HEK293T (cell line): ENCODE results near the gene SNAP91.

Experiments used
- FOXA1 ChIP-seq: fragments of 450-650 bp; IDR thresholded peaks from 2 replicates; pipeline ENCODE4 v1.6.1; 2016; ENCODE audit warnings: mild to moderate bottlenecking
- LEF1 ChIP-seq: fragments of 450-650 bp; IDR thresholded peaks from 2 replicates; pipeline ENCODE4 v1.6.1; 2017; ENCODE audit warnings: mild to moderate bottlenecking, borderline replicate concordance
- SP1 ChIP-seq: fragments of 450-650 bp; IDR thresholded peaks from 2 replicates; pipeline ENCODE4 v1.6.1; 2017
- ZNF384 ChIP-seq: fragments of 450-650 bp; IDR thresholded peaks from 2 replicates; pipeline ENCODE4 v1.6.1; 2016

DNA sequence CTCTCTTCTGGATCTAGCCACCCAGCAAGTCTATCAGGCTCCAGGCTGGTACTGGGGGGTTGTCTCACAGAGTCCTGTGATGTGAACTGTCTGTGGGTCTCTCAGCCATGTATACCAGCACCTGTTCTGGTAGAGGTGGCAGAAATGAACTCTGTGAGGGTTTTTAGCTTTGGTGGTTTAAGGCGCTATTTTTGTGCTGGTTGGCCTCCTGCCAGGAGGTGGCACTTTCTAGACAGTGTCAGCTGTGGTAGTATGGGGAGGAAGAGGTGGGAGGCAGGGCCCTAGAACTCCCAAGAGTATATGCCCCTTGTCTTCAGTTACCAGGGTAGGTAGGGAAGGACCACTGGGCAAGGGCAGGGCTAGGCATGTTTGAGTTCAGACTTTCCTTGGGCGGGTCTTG, 75.8 kb downstream of the SNAP91 start:
- no peak for TF ChIP-seq FOXA1
- no peak for TF ChIP-seq LEF1
- no peak for TF ChIP-seq ZNF384
- no peak for TF ChIP-seq SP1
